ENCODE results near the gene MOB2.

MOB2 gene

DNA sequence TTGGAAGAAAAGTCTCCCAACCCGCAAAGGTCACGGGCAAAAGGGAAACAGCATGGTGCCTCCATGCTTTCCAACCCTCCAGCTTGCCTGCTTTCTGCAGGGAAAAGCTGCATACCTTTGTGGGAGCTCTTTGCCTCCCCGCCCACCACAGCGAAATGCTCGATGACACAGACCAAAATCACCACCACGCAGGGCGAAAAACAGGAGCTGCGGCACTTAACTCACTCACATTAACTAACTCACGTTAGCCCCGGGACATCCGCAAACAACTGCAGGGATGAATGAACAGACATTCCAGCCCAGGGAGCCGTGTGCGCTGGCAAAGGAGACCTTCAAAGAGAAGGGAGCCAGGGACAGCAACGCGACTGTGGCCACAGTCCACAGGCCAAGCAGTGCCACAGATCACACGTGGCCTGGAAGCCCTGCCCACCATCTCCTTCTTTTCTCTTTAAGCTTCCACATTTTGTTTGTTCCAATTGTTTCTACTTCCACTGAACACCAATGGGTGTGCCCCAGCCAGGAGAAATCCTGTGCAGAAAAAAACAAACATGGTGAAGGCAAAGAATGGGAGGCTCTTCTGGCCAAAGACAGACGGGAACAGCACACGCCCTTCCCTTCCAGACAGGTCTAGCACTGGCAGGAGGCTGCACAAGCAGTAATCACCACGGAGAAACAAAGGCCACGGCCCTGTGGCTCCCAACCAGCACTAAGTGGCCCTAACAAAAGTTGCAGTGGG, 46.2 kb upstream of the MOB2 start:
- Histone ChIP-seq H3K4me3 (ENCODE audit: low read depth, low read length) (no peak overlapping the region), H2BK5ac (ENCODE audit: low read depth, low read length, poor library complexity) (no peak overlapping the region), H3K4me1 (ENCODE audit: control insufficient read depth in 1 of 2, insufficient read depth in 2 of 2, low read length in 2 of 2) (peaks cover 8 to 9% of the 10 kb centered on the region in 2 experiments), H3K14ac (ENCODE audit: low read length) (no peak overlapping the region), H4K91ac (ENCODE audit: low read depth, low read length) (no peak overlapping the region), H3K79me2 (ENCODE audit: control insufficient read depth, insufficient read depth, low read length, poor library complexity) (no peaks in the 10 kb centered on the region), H3K4ac (ENCODE audit: low read depth, low read length) (no peak overlapping the region), H2AK5ac (ENCODE audit: low read length) (no peak overlapping the region), H4K8ac (ENCODE audit: low read depth, low read length) (no peak overlapping the region), H3K27ac (ENCODE audit: low read depth, low read length) (no peak overlapping the region), H3K79me1 (ENCODE audit: low read length) (no peaks in the 10 kb centered on the region), H4K12ac (ENCODE audit: low read depth, low read length) (no peak overlapping the region), H3K9me3 (ENCODE audit: insufficient read depth, low read depth, low read length) (no peaks in the 10 kb centered on the region), H3K23ac (ENCODE audit: low read length) (no peak overlapping the region), H3K9ac (ENCODE audit: low read length) (no peak overlapping the region), H2AFZ (ENCODE audit: insufficient read depth, low read length, poor library complexity) (no peak overlapping the region), H3K27me3 (ENCODE audit: insufficient read depth, low read length) (no peaks in the 10 kb centered on the region), H2BK120ac (ENCODE audit: insufficient read depth, low read length, poor library complexity) (no peak overlapping the region), H3K36me3 (ENCODE audit: control insufficient read depth in 1 of 2, insufficient read depth in 2 of 2, low read length in 2 of 2) (peaks cover 11% of the 10 kb centered on the region in 2 experiments), H3K18ac (ENCODE audit: low read length) (peak overlapping the region; percentile 49), H3K4me2 (ENCODE audit: low read length) (no peak overlapping the region), H2BK12ac (ENCODE audit: low read length) (no peak overlapping the region)
- WGBS (ENCODE audit: extremely low coverage, insufficient coverage, insufficient read length), result no CpG with 5 or more reads among the region's 20 CpGs
- no peak for DNase-seq

DNA sequence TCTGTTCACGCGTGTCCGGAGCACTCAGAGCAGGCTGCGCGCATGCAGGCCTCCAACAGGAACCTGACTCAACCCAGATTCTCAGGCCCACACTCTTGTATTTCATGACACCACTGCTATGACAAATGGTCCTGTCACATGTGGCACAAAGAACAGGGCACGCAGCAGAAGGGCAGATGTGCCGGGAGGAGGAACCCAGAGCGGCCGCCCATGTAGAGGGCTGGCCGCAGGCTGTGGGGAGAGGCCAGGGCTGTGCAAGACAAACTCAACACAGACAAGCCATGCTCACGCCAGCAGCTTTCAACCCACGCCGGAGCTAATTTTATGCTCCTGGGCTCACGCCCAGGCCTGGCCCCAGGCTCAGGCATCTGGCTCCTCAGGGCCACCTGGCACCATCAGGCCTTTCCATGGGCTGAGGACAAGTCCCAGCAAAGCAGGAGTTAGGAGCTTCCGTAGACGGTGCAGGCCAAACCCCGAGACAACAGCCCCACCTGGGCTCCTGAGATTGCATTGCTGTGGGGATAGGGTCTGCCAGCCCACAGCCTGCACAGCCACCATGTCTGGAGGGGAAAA, 45.5 kb upstream of the MOB2 start:
- H3K27ac ChIP-seq (ENCODE audit: low read depth, low read length), result no peak overlapping the region
- H3K9me3 ChIP-seq (ENCODE audit: insufficient read depth, low read depth, low read length), result no peaks in the 10 kb centered on the region
- no peaks in the 10 kb centered on the region for H3K27me3 ChIP-seq (ENCODE audit: insufficient read depth, low read length)
- WGBS (ENCODE audit: extremely low coverage, insufficient coverage, insufficient read length), result no CpG with 5 or more reads among the region's 17 CpGs
- H3K14ac ChIP-seq (ENCODE audit: low read length), result no peak overlapping the region
- no peak overlapping the region for H2BK120ac ChIP-seq (ENCODE audit: insufficient read depth, low read length, poor library complexity)
- H2BK5ac ChIP-seq (ENCODE audit: low read depth, low read length, poor library complexity), result no peak overlapping the region
- no peak for DNase-seq
- peaks cover 11% of the 10 kb centered on the region in 2 experiments for H3K36me3 ChIP-seq (ENCODE audit: control insufficient read depth in 1 of 2, insufficient read depth in 2 of 2, low read length in 2 of 2)
- no peak overlapping the region for H3K4me3 ChIP-seq (ENCODE audit: low read depth, low read length)
- no peak overlapping the region for H2AK5ac ChIP-seq (ENCODE audit: low read length)
- H3K4me2 ChIP-seq (ENCODE audit: low read length), result no peak overlapping the region
- no peak overlapping the region for H4K8ac ChIP-seq (ENCODE audit: low read depth, low read length)
- no peak overlapping the region for H2BK12ac ChIP-seq (ENCODE audit: low read length)
- no peak overlapping the region for H3K23ac ChIP-seq (ENCODE audit: low read length)
- H3K4ac ChIP-seq (ENCODE audit: low read depth, low read length), result no peak overlapping the region
- H3K79me2 ChIP-seq (ENCODE audit: control insufficient read depth, insufficient read depth, low read length, poor library complexity), result no peaks in the 10 kb centered on the region
- H3K9ac ChIP-seq (ENCODE audit: low read length), result no peak overlapping the region
- H4K12ac ChIP-seq (ENCODE audit: low read depth, low read length), result no peak overlapping the region
- H4K91ac ChIP-seq (ENCODE audit: low read depth, low read length), result no peak overlapping the region
- H3K18ac ChIP-seq (ENCODE audit: low read length), result peak overlapping the region; percentile 31
- no peaks in the 10 kb centered on the region for H3K79me1 ChIP-seq (ENCODE audit: low read length)
- no peak overlapping the region for H2AFZ ChIP-seq (ENCODE audit: insufficient read depth, low read length, poor library complexity)
- peaks cover 8 to 9% of the 10 kb centered on the region in 2 experiments for H3K4me1 ChIP-seq (ENCODE audit: control insufficient read depth in 1 of 2, insufficient read depth in 2 of 2, low read length in 2 of 2)

DNA sequence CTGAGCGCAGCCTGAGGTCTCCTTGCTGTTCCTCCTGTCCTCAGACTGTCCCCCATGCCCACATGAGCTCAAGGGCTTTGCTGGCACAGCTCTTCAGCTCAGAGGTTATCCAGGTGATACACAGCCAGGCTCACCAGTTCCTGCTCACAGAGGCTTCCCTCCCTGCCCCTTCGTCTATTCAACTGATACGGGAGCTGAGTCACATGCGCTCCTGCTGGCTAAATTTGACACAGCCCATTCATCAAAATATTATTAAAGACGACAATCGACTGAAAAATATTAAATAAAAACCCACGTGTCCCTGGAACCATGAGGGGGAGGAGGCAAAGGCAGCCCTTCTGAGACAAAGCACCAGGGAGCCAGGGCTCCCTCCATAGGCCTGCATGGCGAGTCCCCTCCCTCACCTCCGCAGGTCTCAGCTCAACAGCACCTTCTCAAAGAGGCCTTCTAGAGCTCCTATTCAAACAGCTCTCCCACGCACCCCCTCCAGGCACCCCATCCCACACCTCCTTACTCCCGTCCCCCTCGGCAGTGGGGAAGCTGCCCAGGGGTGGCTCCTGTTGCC, 45.0 kb upstream of the MOB2 start:
- Histone ChIP-seq H3K36me3 (ENCODE audit: control insufficient read depth in 1 of 2, insufficient read depth in 2 of 2, low read length in 2 of 2) (peaks cover 11% of the 10 kb centered on the region in 2 experiments), H3K27ac (ENCODE audit: low read depth, low read length) (no peak overlapping the region), H3K4me3 (ENCODE audit: low read depth, low read length) (no peak overlapping the region), H4K91ac (ENCODE audit: low read depth, low read length) (no peak overlapping the region), H2BK120ac (ENCODE audit: insufficient read depth, low read length, poor library complexity) (no peak overlapping the region), H3K79me2 (ENCODE audit: control insufficient read depth, insufficient read depth, low read length, poor library complexity) (no peaks in the 10 kb centered on the region), H3K18ac (ENCODE audit: low read length) (no peak overlapping the region), H3K27me3 (ENCODE audit: insufficient read depth, low read length) (no peaks in the 10 kb centered on the region), H4K8ac (ENCODE audit: low read depth, low read length) (no peak overlapping the region), H3K79me1 (ENCODE audit: low read length) (no peaks in the 10 kb centered on the region), H3K9ac (ENCODE audit: low read length) (no peak overlapping the region), H4K12ac (ENCODE audit: low read depth, low read length) (no peak overlapping the region), H3K23ac (ENCODE audit: low read length) (no peak overlapping the region), H3K4ac (ENCODE audit: low read depth, low read length) (no peak overlapping the region), H3K4me1 (ENCODE audit: control insufficient read depth in 1 of 2, insufficient read depth in 2 of 2, low read length in 2 of 2) (peaks cover 8 to 9% of the 10 kb centered on the region in 2 experiments), H2BK5ac (ENCODE audit: low read depth, low read length, poor library complexity) (no peak overlapping the region), H2AFZ (ENCODE audit: insufficient read depth, low read length, poor library complexity) (no peak overlapping the region), H3K4me2 (ENCODE audit: low read length) (no peak overlapping the region), H3K14ac (ENCODE audit: low read length) (no peak overlapping the region), H3K9me3 (ENCODE audit: insufficient read depth, low read depth, low read length) (no peaks in the 10 kb centered on the region), H2AK5ac (ENCODE audit: low read length) (no peak overlapping the region), H2BK12ac (ENCODE audit: low read length) (no peak overlapping the region)
- DNase-seq, result no peak
- WGBS (ENCODE audit: extremely low coverage, insufficient coverage, insufficient read length), result no CpG with 5 or more reads among the region's 12 CpGs

DNA sequence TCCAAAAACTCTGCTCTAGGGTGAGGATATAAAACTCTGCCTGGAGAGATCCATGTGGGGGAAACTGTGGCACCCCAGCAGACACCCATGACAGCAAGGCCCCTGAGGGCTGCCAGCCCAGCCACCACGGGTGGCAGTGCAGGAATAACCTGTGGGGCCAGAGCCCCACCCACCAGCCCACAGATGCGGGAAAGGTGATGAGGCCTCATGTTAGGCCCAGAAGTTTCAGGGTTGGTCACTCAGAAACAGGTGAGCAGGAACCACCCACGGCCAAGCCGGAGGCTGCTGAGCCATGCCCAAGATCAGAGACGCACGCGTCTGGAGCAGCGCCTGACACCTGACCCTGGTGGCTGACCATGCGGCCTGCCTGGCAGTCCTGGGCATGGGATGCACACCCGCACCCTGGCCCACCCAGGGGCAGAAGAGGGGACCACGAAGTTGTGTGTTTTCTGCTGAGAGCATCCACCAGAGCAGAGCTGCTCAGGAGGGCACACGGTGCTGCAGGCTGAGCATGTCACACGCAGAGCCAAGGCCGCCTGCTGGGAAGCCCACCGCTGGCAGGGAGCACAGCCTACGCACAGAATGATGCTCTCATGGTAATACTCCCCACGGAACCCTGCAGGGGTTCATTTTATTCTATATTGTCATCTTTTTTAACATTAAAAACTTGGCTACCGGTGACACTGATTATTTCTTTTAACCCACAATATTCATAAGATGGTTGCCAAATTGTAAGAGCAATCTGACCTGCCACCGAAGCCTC, 44.3 kb upstream of the MOB2 start:
- Histone ChIP-seq H3K27me3 (ENCODE audit: insufficient read depth, low read length) (no peaks in the 10 kb centered on the region), H2AFZ (ENCODE audit: insufficient read depth, low read length, poor library complexity) (peak overlapping the region; percentile 31), H3K9me3 (ENCODE audit: insufficient read depth, low read depth, low read length) (no peaks in the 10 kb centered on the region), H3K4me1 (ENCODE audit: control insufficient read depth in 1 of 2, insufficient read depth in 2 of 2, low read length in 2 of 2) (peaks cover 8 to 9% of the 10 kb centered on the region in 2 experiments), H4K91ac (ENCODE audit: low read depth, low read length) (no peak overlapping the region), H3K79me2 (ENCODE audit: control insufficient read depth, insufficient read depth, low read length, poor library complexity) (peaks cover 2% of the 10 kb centered on the region), H4K8ac (ENCODE audit: low read depth, low read length) (no peak overlapping the region), H3K9ac (ENCODE audit: low read length) (no peak overlapping the region), H2BK120ac (ENCODE audit: insufficient read depth, low read length, poor library complexity) (no peak overlapping the region), H3K23ac (ENCODE audit: low read length) (no peak overlapping the region), H3K4me2 (ENCODE audit: low read length) (no peak overlapping the region), H2BK5ac (ENCODE audit: low read depth, low read length, poor library complexity) (no peak overlapping the region), H3K4ac (ENCODE audit: low read depth, low read length) (no peak overlapping the region), H3K79me1 (ENCODE audit: low read length) (no peaks in the 10 kb centered on the region), H3K4me3 (ENCODE audit: low read depth, low read length) (no peak overlapping the region), H3K14ac (ENCODE audit: low read length) (no peak overlapping the region), H2BK12ac (ENCODE audit: low read length) (no peak overlapping the region), H3K36me3 (ENCODE audit: control insufficient read depth in 1 of 2, insufficient read depth in 2 of 2, low read length in 2 of 2) (peaks cover 11% of the 10 kb centered on the region in 2 experiments), H3K27ac (ENCODE audit: low read depth, low read length) (no peak overlapping the region), H4K12ac (ENCODE audit: low read depth, low read length) (no peak overlapping the region), H3K18ac (ENCODE audit: low read length) (peak overlapping the region; percentile 23), H2AK5ac (ENCODE audit: low read length) (no peak overlapping the region)
- no CpG with 5 or more reads among the region's 19 CpGs for WGBS (ENCODE audit: extremely low coverage, insufficient coverage, insufficient read length)
- no peak for DNase-seq
